ENCODE measurements around the gene CWC27.

The CWC27 gene

GRCh38 chr5:64947031-64947430 is 178.3 kb downstream of the CWC27 start:
- no peak for DNase-seq (ENCODE audit: extremely low spot score)

GRCh38 chr5:64947801-64948200 is 179.1 kb downstream of the CWC27 start:
- TF ChIP-seq CTCF (IDR thresholded peaks at IDR 0.05; ENCODE audit: control extremely low read depth, extremely low read depth, low read depth, missing control alignments) = no peak
- DNase-seq (ENCODE audit: extremely low spot score) = no peak
- POLR2A ChIA-PET = no interaction called here
- CTCF ChIA-PET = interaction anchor here (1.4 to 1.9 kb wide), 3 partner anchors 9 to 21 kb away, joined by 3 to 8 read pairs (median 5); no protein-coding TSS in a partner anchor

More at GRCh38 chr5:64947031-64947430, 178.3 kb downstream of the CWC27 start:
- TF ChIP-seq CTCF (IDR thresholded peaks at IDR 0.05; ENCODE audit: control extremely low read depth, extremely low read depth, low read depth, missing control alignments) = no peak
- ChIA-PET CTCF (interaction anchor here (1.4 to 1.9 kb wide), 3 partner anchors 10 to 20 kb away, joined by 3 to 8 read pairs (median 5); no protein-coding TSS in a partner anchor), POLR2A (no interaction called here)

GRCh38 chr5:64949331-64949730 is 180.6 kb downstream of the CWC27 start:
- POLR2A ChIA-PET = no interaction called here
- DNase-seq (ENCODE audit: extremely low spot score) = no peak
- no peak for TF ChIP-seq CTCF (IDR thresholded peaks at IDR 0.05; ENCODE audit: control extremely low read depth, extremely low read depth, low read depth, missing control alignments)
- CTCF ChIA-PET = interaction anchor here (1.0 to 1.2 kb wide), 3 partner anchors 10 to 23 kb away, joined by 3 read pairs; no protein-coding TSS in a partner anchor

- CTCF ChIA-PET = no interaction called here
- no peak for TF ChIP-seq CTCF (IDR thresholded peaks at IDR 0.05; ENCODE audit: control extremely low read depth, extremely low read depth, low read depth, missing control alignments)
- DNase-seq (ENCODE audit: extremely low spot score) = no peak
Observed at GRCh38 chr5:64952951-64953673, 184.4 kb downstream of the CWC27 start.

GRCh38 chr5:64954518-64954917 is 185.8 kb downstream of the CWC27 start:
- ChIA-PET CTCF (no interaction called here), POLR2A (no interaction called here)
- no peak for TF ChIP-seq CTCF (IDR thresholded peaks at IDR 0.05; ENCODE audit: control extremely low read depth, extremely low read depth, low read depth, missing control alignments)
- DNase-seq (ENCODE audit: extremely low spot score) = no peak

More at GRCh38 chr5:64952951-64953673, 184.4 kb downstream of the CWC27 start:
- POLR2A ChIA-PET = no interaction called here

- CTCF ChIA-PET = interaction anchor here (0.9 to 1.9 kb wide), 7 partner anchors 12 to 528 kb away, joined by 3 to 15 read pairs (median 3); partner anchors contain the start of gene ADAMTS6
- no peak for DNase-seq (ENCODE audit: extremely low spot score)
- TF ChIP-seq CTCF (IDR thresholded peaks at IDR 0.05; ENCODE audit: control extremely low read depth, extremely low read depth, low read depth, missing control alignments) = peak; percentile 44
- POLR2A ChIA-PET = no interaction called here
Observed at GRCh38 chr5:64958757-64959391, 190.1 kb downstream of the CWC27 start.

All from GM10248 (cell line).